Measurements from ENCODE around the gene SPINK8.

The SPINK8 gene

DNA sequence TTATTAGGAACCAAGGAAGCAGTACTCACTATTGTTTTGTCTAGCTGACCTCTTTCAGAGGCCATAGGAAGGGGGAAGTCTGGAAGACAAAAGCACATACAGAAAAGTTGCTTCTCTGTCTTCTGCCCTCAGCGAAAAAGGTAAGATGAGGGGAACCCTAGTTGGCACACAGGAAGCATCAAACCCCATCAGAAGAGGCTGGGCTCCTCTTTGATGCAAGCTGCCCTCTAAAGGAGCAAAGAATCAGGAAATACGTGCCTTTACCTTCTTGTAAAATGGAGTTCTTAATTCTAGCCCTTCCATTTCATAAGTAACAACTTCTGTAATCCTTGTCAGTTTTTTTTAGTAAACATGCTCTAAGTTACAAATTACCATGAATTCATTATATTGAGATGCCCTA lies 12.5 kb downstream of the SPINK8 start:
- no peak for DNase-seq

DNA sequence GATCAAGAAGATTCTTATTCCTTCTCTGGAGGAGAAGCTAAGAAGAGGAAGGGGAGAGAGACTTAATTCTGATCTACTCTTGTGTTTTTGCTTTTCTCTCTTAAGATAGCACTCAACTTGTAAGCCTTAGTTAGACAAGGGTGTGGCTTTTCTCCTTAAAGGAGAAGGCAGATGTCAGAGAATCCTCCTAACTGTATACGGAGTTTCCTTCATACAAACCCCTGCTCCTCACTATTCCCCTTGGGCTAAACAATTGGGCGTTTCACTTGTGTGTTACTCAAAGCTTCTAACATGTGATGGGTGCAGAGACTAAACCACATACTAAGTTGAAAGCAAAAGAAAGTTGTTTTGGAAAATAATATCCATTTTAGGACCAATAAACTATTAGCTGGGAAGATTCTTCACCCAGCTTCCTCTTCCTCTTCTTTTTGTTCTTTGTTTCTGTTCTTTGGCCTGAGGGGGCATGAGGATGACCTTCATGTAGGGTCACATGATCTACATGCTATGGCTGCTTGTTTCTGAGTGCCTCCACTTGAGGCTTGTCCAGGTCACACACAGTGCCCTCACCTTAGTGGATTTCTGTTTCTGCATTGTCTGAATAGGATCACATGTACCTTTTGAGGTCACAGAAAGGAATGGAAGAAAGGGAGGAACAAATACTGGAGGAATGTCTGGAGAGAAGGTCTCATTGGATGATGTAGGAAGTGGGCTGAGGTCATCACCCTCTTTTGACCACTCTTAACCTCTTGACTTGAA lies 14.6 kb downstream of the SPINK8 start:
- DNase-seq, result no peak

DNA sequence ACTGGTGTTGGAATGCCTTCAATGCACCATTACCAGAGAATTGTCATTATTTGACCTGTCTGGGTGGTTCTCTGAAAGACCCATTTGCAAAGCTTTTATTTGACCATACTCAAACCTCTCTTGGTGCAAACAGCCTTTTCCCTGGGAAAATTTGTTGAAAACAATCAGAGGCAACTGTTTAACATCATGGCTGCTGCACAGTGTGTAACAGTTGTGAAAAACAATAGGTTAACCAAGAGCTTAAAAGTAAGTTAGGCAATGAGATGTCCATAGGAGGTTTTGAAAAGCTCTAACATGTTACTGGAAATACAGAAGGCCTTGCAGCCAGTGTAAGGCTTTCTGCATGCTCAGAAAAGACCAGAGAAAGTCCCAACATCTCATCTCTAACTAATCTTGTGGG lies 18.9 kb downstream of the SPINK8 start:
- no peak for DNase-seq

DNA sequence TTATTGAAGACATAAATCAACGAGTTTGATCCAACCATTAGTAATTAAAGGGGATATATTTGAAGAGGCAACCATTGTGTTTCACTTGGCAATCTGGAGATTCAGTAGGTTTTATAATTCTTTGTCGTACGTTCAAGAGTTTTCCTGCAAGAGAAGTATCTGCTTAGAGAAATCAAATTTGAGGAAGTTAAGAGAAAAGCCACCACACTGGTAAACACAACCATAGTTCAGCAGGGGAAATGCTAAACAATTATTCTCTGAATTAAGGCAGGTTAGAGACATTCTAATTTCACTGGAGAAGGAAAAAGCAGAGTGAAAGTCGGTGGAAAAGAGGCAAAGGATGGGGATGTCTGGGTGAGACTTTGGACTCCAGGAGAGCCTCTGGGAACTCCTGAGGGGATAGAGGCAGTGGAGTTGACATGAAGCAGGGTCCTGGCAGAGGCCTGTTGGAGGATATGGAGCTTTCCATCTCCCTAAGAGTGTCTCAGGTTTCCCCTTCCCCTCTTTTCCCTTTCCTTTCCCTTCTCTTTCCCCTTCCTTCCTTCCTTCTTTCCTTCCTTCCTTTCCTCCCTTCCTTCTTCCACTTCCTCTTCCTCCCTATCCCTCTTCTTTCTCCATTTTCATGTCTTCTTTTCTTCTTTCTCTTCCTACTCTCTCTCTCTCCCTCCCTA lies 26.5 kb downstream of the SPINK8 start:
- DNase-seq, result no peak

DNA sequence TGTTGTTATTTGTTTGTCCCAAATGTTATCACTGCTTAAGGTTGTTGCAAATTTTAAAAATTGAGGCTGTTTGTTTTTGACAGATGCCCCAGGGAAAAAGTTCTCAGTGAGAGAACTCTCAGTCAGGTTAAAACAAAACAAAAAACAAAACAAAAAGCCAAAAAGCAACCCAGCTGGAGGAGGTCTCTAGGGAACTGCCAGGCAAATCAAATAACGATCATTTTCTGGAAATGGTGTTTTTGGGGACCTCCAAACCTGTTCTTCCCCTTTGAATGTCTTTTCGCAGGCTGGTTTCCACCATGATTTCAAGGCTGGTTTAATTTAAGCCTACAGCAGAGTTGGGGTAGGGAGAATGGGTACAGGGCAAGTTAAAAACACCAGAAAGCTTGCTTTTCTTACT lies 27.2 kb downstream of the SPINK8 start:
- no peak for DNase-seq

DNA sequence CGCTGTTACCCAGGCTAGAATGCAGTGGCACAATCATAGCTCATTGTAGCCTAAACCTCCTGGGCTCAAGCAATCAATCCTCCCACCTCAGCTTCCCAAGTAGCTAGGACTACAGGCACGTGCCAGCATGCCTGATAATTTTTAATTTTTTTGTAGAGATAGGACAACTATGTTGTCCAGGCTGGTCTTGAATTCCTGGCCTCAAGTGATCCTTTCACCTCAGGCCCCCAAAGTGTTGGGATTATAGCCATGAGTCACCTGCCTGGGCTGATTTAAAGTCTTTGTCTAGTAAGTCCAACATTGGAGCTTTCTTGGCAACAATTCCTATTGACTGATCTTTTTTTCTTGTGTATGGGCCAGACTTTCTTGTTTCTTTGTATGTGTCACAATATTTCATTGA lies 28.1 kb downstream of the SPINK8 start:
- DNase-seq, result no peak

DNA sequence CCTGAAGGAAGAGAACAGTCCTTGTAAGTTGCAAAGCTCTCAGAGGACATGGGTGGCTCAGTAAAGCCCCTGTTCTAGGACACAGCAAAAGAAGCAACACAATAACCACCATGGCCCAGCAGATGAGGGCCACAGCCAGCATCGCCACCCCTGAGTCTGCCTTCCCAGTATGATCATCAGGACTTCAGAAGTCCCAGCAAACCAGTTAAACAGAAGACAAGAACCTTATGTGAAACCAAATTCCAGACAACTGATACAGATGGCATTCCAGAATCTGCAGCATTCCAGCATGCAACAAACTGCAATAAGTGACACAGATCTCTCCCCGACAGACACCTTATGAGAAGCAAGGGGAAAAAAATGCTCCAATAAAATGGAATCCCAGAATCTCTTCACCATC lies 30.4 kb downstream of the SPINK8 start:
- no peak for DNase-seq

DNA sequence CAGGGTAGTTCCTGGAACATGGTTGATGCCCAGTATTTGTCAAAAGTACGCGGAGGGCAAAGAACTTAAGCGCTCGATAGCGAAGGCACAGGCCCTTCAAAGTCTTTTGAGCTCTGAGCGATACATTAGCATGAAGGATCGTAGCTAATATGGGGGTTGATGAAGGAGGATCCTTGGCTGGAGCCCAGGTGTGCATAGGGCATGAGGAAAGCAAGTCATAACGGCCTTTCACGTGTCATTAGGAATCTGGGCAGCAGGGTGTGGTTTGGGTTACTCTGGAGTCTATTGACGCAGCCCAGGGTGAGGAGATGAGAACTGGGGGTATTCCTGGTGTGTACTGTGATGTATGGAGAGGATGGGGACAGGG lies 31.7 kb downstream of the SPINK8 start:
- no peak for DNase-seq

DNA sequence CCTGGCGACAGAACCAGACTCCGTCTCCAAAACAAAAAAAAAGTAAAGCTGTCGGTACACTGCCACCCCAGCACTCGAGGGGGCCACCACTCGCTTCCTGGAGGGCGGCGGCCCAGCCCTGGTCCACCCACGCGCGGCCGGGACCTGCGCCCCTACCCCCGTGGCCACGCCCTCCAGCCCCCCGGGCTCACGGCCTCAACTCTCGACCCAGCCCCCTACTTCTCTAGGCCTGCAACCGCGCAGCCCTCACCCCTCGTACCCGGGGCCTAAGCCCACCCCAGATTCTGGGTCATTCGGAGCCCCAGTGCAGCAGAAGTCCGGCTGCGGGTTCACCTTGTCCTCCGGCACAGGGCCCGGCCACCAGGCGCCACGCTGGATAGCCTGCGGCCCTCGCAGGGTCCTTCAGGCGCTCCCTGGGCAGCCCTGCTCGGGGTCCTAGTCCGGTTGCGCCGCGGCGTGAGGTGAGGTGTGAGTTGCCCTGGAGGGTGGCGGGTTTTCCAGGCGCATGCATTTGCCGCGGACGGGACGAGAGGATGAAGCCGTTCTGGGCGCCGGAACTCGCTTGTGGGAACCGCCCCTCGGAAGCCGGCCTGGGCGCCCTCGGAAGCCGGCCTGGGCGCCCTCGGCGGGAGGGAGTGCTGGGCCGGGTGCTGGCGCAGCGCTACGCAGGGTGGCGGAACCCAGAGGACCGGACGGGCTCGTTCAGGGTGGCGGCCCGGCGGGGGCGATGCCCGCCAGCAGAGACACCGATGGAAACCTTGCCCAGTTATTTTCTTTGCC lies 32.3 kb downstream of the SPINK8 start, which contains the start of gene NME6:
Gene NME6 (minus strand): TSS at position 348 of the 780 bp plus-strand sequence.
- DNase-seq, result peak; percentile 56

DNA sequence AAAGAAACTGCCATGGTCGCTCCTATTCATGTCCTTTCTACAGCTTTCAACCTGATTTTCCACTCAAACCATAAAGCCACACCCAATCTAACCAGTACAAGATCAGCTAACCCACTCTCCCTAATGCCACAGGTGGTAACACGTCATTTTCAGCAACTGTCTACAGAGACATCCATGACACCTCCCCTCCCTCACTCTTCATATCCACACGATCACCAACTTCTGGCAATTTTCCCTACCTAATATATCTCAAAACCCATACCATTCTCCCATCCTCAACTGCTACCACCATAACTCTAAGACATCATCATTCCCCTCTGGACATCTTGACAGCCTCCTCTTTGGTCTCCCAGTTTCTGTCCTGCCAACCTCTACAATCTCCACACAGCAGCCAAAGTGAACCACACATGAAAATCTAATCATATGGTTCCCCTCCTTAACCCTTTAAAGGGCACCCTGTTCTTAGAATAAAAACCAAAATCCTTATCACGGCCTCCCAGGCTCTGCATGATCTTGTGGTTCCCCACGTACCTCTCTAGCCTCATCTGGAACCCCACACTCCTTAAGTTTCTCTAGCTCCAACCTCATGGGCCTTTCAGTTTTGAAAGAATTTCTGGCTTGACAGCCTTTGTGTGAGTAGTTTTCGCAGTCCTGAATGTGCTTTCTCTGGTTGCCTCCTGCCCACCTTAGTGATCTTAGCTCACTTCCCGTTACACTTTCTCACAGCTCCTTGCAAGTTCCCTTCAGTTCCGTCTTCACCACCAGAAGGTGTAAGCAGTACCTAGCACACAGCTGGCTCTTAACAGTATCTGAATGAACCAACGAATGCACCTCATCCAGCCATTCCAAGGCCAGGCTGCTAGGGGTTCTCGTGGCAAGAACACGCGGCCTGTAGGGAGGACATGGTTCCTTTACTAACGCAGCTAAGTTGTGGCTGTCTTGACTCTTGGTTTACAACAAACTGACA lies 33.4 kb downstream of the SPINK8 start:
- no peak for DNase-seq

DNA sequence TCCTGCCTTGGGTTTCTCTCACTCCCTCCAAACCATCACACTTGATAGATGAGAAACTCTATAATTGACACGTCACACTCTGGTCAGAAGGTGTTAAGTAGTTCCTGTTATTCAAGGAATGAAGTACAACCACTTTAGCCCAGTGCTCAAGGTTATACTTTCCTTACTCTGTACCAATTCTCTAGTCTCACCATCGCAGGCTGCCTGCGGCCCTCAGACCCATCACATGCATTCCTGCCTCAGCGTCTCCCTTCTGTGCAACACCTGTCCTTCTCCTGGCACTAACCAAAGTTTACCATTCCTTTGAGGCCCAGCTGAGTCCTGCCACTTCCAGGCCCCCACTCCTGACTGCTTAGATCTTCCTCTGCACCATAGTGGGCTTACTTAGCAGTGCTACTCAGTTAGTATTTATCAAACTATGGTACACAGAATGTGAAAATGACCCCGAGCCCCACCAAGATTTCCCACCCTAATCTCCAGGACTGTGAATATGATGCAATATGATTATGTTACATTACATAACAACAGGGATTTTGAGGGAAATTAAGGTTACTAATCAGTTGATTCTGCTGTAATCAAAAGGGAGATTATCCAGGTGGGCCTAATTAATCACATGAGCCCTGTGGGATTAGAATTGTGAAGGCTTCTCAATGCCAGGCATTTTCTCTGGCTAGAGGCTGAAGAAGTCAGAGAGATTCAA lies 36.2 kb downstream of the SPINK8 start:
- DNase-seq, result no peak

DNA sequence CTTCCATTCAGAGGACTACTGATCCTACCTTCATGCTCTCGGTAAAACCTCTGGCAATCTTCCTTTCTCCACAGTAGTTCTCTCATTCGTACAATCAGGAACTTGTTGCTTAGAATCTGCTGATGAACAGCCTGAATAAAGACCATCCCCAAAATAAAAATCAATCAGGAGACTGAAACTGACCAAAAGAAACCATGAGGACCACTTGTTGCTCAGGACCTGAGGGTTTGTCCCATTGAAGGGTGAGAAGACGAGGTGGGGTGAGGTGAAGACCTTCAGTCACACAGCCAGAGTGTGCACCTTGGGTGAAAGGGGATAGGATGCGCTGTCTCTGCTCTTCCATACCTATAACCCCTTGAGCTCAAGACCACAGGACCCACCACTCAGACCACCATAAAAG lies 36.8 kb downstream of the SPINK8 start:
- DNase-seq, result no peak

DNA sequence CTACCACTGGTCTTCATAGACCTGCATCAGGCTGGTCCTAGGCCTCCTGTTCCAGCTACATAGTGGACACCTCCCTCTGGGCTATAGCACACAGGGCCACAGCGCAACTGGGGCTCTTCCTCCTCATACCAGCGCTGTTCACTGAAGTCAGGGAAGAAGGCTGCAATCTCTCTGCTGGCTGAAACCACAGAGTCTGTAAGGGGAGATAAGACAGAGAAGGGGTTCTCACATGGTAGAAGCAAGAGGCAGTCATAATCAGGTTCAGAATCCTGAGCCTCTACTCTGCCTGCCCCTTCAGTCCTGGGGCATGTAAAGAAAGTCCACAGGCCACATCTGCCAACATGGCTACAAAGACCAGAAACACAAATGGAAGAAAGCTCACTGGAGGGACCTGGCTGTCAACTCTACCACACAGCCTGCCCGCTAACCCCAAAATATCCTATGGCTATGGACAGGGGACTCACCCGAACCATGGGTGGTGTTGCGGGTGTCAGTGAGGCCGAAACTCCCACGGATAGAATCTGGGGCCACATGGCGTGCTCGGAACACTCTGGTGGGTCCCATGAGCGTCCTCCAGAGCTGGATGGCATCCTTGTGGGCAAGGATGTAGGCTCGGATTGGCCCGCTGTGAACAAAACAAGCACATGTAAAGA lies 38.7 kb downstream of the SPINK8 start:
- DNase-seq, result no peak

DNA sequence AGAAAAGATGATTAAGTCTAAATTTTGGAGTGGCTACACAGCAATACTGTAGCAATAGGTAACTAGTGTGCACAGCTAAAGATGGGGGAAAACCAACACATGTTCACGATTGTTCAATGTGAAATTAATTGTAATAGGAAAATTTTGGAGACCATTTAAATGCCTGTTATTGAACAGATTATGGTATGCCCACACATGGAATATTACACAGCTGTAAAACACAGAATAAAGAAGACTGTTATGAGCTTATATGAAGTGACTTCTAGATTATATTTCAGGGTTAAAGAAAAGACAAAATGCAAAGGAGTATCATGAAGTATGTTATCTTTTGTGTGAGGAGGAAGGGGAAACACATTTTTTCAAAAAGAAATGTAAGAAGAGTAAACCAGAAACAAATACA lies 43.8 kb downstream of the SPINK8 start:
- no peak for DNase-seq

DNA sequence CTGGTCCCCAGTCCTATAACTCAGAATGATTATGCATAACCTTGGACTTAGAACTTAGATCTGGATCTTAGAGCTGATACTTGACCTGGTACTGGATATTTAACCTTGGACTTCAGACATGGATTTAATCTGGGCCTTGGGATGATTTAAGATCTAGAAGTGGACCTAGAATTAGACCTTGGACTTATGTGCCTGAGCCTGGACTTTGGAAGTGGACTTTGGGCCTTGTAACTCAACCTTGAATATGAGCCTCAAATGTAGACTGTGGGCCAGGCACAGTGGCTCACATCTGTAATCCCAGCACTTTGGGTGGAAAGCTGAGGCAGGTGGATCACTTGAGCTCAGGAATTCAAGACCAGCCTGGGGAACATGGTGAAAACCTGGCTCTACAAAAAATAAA lies 46.4 kb downstream of the SPINK8 start:
- no peak for DNase-seq

DNA sequence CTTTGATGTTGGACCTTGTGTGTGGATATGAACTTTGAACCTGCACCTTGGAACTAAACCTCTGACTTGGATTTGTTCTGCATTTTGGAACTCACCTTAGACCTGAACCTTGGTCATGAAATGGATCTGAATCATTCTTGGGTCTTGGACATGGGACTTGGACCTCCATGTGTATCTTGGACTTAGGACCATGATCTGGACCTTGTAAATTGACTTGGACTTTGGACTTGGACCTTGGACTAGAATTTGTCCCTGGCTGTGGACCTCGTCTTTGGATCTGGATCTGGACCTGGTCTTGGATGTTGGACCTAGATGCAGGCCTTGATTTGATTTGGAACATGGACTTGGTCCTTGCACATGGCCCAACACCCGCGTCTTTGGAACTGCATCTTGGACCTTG lies 47.2 kb downstream of the SPINK8 start:
- DNase-seq, result no peak

DNA sequence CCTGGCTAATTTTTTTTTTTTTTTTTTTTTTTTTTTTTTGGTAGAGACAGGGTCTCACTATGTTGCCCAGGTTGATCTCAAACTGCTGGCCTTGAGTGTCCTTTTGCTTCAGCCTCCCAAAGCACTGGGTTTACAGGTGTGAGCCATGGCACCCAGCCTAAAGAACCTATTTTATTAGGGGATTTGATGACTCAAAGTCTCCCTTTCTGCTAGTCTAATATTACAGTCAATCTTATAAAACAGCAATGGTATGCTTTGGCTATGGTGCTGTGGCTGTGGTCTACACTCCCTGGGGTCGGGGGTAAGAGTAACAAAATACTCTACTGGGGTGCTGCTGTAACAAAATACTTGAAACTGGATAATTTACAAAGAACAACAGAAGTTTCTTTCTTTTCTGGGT lies 47.8 kb downstream of the SPINK8 start:
- DNase-seq, result no peak

DNA sequence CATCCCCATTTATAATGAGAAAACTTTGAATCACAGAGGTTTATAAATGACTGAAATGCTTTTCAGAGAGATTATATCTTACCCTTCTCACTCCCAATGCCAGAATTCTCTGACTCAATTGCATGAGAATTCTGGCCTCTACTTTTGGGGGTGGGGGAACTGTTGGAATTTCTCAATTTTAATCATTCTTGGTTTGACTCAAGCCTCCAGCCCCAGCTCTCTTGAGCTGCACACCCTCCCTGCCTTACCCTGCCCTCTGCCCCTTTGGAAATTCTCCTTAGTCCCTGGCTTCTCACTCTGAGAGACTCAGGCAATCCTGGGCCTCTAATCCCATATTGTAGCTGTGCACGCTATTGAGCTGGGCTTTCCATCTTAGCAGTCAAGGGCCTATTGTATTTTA lies 48.3 kb downstream of the SPINK8 start:
- no peak for DNase-seq

DNA sequence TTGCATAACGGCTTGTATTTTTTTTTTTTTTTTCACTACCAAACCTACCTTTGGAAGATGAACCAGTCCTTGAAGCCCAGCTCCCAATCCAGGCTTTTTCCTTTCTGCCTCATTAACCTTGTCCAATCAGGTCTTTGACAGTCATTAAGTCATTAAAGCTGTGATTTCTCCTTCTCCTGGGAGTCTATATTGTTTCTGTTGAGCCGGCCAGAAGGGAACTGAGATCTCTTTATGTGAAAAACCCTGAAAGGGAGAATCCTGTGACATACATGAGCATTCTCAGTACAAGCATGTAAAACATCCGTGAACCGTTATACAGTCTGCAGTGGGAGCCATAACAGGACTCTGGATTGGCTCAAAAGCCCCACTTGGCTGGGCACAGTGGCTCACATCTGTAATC lies 52.6 kb downstream of the SPINK8 start:
- no peak for DNase-seq

DNA sequence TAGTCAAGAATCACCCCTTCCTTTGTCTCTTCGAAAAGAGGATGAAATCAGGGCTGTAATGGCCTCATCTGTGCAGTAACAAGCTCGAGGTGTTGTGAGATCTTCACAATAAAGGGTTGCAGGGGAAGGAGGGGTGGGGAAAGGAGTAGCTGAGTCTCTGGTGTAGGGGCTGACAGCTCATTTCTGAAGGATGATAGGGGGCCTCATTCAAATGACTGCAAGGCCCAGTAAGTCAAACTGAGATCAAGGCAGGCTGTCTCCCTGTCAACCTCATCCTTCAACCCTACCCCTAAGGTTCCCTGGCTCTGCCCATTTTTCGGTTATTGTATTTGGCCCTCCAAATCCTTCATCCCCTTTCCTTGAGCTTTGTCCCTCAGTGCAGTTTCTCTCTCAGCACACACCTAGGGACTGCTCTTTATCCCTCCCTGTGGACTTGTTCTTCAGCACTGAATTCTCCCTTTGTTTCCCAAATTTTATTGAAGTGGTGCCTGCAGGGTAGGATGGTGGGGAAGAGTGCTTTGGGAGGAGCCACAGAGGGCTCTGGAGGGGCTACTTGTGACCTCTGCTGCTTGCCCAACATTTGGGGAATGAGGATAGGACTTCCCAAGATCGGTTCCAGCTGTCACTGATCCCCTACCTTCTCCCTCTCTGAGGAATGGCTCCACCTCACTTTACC lies 54.4 kb downstream of the SPINK8 start:
- no peak for DNase-seq
